ENCODE results near the gene PSMB4. TPM values are rescaled to one million over a fixed set of nuclear protein-coding genes. Genes with fewer than 3 reads are reported as not detected.

The PSMB4 gene
- total and polyA plus RNA-seq, 2 experiments from 2014 or later: 348 to 417 TPM

DNA sequence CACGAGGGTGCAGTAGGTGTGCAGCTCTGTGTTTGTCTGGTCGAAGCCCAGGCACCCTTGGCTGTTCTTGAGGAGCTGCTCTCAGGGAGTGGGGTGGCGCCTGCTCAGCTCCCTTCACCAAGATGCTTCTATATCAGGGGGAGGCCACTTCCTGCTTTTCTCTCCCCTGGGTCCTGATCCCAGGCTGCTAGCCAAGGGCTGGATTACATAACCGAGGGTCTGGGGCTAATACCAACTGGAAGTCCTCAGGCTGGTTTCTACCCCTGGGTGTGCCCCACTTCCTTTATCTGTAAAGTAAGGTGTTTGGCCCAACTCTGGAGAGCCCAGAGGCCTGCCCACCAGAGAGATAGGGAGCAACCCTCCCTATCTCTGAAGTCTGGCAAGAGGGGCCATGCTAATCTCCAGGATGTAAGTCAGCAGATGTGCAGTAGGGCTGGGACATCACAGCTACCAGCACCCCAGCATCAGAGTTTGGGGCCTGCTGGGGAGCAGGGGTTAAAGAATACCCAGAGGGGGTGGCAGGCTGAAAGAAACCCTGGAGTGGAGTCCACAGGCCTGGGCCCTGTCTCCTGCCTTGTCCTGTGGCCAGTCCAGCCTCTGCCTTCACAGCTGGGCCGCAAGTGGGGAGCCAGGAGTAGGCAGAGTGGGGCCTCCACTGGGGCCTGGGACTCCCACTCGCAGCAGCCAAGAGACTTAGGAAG is 29.0 kb upstream of the PSMB4 start:
- TF ChIP-seq ZNF114 (CRISPR knock-in tag; IDR thresholded peaks at IDR 0.05) (no peak), ZNF331 (CRISPR knock-in tag; IDR thresholded peaks at IDR 0.05; ENCODE audit: low read depth) (no peak), STAT1 (IDR thresholded peaks at IDR 0.05; ENCODE audit: unreplicated experiment) (no peak), EZH2 (IDR thresholded peaks at IDR 0.05; ENCODE audit: low read depth, unreplicated experiment) (no peak), POLR2AphosphoS5 (IDR thresholded peaks at IDR 0.05; ENCODE audit: low read depth) (no peak), CREB1 (CRISPR knock-in tag; IDR thresholded peaks at IDR 0.05; ENCODE audit: low read depth) (no peak), JUNB (IDR thresholded peaks at IDR 0.05; ENCODE audit: unreplicated experiment) (no peak), EZH2phosphoT487 (IDR thresholded peaks at IDR 0.05; ENCODE audit: unreplicated experiment) (no peak), NANOG (IDR thresholded peaks at IDR 0.05; ENCODE audit: borderline replicate concordance) (no peak)
- TF ChIP-seq, protein P1, sequence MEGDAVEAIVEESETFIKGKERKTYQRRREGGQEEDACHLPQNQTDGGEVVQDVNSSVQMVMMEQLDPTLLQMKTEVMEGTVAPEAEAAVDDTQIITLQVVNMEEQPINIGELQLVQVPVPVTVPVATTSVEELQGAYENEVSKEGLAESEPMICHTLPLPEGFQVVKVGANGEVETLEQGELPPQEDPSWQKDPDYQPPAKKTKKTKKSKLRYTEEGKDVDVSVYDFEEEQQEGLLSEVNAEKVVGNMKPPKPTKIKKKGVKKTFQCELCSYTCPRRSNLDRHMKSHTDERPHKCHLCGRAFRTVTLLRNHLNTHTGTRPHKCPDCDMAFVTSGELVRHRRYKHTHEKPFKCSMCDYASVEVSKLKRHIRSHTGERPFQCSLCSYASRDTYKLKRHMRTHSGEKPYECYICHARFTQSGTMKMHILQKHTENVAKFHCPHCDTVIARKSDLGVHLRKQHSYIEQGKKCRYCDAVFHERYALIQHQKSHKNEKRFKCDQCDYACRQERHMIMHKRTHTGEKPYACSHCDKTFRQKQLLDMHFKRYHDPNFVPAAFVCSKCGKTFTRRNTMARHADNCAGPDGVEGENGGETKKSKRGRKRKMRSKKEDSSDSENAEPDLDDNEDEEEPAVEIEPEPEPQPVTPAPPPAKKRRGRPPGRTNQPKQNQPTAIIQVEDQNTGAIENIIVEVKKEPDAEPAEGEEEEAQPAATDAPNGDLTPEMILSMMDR (conservative IDR thresholded peaks at IDR 0.05; ENCODE audit: low read depth in 2 of 2): no peak
- TF ChIP-seq, protein P2, sequence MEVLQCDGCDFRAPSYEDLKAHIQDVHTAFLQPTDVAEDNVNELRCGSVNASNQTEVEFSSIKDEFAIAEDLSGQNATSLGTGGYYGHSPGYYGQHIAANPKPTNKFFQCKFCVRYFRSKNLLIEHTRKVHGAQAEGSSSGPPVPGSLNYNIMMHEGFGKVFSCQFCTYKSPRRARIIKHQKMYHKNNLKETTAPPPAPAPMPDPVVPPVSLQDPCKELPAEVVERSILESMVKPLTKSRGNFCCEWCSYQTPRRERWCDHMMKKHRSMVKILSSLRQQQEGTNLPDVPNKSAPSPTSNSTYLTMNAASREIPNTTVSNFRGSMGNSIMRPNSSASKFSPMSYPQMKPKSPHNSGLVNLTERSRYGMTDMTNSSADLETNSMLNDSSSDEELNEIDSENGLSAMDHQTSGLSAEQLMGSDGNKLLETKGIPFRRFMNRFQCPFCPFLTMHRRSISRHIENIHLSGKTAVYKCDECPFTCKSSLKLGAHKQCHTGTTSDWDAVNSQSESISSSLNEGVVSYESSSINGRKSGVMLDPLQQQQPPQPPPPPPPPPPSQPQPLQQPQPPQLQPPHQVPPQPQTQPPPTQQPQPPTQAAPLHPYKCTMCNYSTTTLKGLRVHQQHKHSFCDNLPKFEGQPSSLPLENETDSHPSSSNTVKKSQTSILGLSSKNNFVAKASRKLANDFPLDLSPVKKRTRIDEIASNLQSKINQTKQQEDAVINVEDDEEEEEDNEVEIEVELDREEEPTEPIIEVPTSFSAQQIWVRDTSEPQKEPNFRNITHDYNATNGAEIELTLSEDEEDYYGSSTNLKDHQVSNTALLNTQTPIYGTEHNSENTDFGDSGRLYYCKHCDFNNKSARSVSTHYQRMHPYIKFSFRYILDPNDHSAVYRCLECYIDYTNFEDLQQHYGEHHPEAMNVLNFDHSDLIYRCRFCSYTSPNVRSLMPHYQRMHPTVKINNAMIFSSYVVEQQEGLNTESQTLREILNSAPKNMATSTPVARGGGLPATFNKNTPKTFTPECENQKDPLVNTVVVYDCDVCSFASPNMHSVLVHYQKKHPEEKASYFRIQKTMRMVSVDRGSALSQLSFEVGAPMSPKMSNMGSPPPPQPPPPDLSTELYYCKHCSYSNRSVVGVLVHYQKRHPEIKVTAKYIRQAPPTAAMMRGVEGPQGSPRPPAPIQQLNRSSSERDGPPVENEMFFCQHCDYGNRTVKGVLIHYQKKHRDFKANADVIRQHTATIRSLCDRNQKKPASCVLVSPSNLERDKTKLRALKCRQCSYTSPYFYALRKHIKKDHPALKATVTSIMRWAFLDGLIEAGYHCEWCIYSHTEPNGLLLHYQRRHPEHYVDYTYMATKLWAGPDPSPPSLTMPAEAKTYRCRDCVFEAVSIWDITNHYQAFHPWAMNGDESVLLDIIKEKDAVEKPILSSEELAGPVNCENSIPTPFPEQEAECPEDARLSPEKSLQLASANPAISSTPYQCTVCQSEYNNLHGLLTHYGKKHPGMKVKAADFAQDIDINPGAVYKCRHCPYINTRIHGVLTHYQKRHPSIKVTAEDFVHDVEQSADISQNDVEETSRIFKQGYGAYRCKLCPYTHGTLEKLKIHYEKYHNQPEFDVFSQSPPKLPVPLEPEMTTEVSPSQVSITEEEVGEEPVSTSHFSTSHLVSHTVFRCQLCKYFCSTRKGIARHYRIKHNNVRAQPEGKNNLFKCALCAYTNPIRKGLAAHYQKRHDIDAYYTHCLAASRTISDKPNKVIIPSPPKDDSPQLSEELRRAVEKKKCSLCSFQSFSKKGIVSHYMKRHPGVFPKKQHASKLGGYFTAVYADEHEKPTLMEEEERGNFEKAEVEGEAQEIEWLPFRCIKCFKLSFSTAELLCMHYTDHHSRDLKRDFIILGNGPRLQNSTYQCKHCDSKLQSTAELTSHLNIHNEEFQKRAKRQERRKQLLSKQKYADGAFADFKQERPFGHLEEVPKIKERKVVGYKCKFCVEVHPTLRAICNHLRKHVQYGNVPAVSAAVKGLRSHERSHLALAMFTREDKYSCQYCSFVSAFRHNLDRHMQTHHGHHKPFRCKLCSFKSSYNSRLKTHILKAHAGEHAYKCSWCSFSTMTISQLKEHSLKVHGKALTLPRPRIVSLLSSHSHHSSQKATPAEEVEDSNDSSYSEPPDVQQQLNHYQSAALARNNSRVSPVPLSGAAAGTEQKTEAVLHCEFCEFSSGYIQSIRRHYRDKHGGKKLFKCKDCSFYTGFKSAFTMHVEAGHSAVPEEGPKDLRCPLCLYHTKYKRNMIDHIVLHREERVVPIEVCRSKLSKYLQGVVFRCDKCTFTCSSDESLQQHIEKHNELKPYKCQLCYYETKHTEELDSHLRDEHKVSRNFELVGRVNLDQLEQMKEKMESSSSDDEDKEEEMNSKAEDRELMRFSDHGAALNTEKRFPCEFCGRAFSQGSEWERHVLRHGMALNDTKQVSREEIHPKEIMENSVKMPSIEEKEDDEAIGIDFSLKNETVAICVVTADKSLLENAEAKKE (CRISPR knock-in tag; IDR thresholded peaks at IDR 0.05): no peak
- TF ChIP-seq, protein P3, sequence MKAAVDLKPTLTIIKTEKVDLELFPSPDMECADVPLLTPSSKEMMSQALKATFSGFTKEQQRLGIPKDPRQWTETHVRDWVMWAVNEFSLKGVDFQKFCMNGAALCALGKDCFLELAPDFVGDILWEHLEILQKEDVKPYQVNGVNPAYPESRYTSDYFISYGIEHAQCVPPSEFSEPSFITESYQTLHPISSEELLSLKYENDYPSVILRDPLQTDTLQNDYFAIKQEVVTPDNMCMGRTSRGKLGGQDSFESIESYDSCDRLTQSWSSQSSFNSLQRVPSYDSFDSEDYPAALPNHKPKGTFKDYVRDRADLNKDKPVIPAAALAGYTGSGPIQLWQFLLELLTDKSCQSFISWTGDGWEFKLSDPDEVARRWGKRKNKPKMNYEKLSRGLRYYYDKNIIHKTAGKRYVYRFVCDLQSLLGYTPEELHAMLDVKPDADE (IDR thresholded peaks at IDR 0.05): no peak
- TF ChIP-seq, protein P4, sequence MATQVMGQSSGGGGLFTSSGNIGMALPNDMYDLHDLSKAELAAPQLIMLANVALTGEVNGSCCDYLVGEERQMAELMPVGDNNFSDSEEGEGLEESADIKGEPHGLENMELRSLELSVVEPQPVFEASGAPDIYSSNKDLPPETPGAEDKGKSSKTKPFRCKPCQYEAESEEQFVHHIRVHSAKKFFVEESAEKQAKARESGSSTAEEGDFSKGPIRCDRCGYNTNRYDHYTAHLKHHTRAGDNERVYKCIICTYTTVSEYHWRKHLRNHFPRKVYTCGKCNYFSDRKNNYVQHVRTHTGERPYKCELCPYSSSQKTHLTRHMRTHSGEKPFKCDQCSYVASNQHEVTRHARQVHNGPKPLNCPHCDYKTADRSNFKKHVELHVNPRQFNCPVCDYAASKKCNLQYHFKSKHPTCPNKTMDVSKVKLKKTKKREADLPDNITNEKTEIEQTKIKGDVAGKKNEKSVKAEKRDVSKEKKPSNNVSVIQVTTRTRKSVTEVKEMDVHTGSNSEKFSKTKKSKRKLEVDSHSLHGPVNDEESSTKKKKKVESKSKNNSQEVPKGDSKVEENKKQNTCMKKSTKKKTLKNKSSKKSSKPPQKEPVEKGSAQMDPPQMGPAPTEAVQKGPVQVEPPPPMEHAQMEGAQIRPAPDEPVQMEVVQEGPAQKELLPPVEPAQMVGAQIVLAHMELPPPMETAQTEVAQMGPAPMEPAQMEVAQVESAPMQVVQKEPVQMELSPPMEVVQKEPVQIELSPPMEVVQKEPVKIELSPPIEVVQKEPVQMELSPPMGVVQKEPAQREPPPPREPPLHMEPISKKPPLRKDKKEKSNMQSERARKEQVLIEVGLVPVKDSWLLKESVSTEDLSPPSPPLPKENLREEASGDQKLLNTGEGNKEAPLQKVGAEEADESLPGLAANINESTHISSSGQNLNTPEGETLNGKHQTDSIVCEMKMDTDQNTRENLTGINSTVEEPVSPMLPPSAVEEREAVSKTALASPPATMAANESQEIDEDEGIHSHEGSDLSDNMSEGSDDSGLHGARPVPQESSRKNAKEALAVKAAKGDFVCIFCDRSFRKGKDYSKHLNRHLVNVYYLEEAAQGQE (IDR thresholded peaks at IDR 0.05; ENCODE audit: unreplicated experiment): no peak
- H3K27me3 ChIP-seq (ENCODE audit: insufficient read depth): no peaks in the 10 kb centered on the region
- H3K36me3 ChIP-seq (ENCODE audit: insufficient read depth): no peaks in the 10 kb centered on the region
- no peak overlapping the region for H3K4me3 ChIP-seq
- Mint-ChIP-seq H3K9me3 (no peaks in the 10 kb centered on the region; the same call in 2 of the 3 replicates), H3K36me3 (ENCODE audit: low read depth) (peaks cover 5% of the 10 kb centered on the region; the same call in 2 of the 3 replicates), H3K27ac (no peak overlapping the region), H3K4me1 (peaks cover 27% of the 10 kb centered on the region), H3K4me3 (no peak overlapping the region), H3K27me3 (ENCODE audit: insufficient read depth, low read depth, poor library complexity) (peaks cover 16% of the 10 kb centered on the region)
- DNase-seq (ENCODE audit: low spot score) (no peak), ATAC-seq (no peak)
- H3K4me1 ChIP-seq (ENCODE audit: insufficient read depth): peaks cover 16% of the 10 kb centered on the region
- no peaks in the 10 kb centered on the region for H3F3A ChIP-seq (replicated peaks; ENCODE audit: low read depth)
- no peaks in the 10 kb centered on the region for H3K9me2 ChIP-seq (ENCODE audit: insufficient read depth)
- H3K27ac ChIP-seq (ENCODE audit: low read depth): no peak overlapping the region
- no peaks in the 10 kb centered on the region for H4K20me1 ChIP-seq (replicated peaks; ENCODE audit: insufficient read depth)
- no peak overlapping the region for H3K4me2 ChIP-seq
- no peaks in the 10 kb centered on the region for H3K79me2 ChIP-seq (replicated peaks; ENCODE audit: insufficient read depth)
- H2AFZ ChIP-seq: no peak overlapping the region

Data from GM23338 (cell line).